Neural cell (in vitro differentiated cells): ENCODE results near the gene NRARP. TPM values are rescaled to one million over a fixed set of nuclear protein-coding genes. Genes with fewer than 3 reads are reported as not detected.

Source experiments
- H2AFZ ChIP-seq: fragments of 200-600, 300-800 bp; sonication (generic), shearing (Covaris generic); 2 replicates; pipeline ENCODE4 v1.6.0; 2014; ENCODE audit warnings: low read depth, mild to moderate bottlenecking, antibody characterized with exemption, low read length, moderate library complexity
- H3F3A ChIP-seq: fragments of 200-600 bp; shearing (Covaris generic); 2 replicates; pipeline ENCODE4 v1.6.1; 2016; ENCODE audit warnings: mild to moderate bottlenecking, moderate library complexity, mixed read lengths, antibody characterized with exemption, low read length; ENCODE audit not compliant: insufficient read depth, poor library complexity, severe bottlenecking
- H3K27ac ChIP-seq: fragments of 200-600, 300-800 bp; sonication (generic), shearing (Covaris generic); 2 replicates; pipeline ENCODE4 v1.5.1; 2014; ENCODE audit warnings: mild to moderate bottlenecking, low read length, moderate library complexity
- H3K27me3 ChIP-seq: fragments of 300-800, 200-600 bp; sonication (generic), shearing (Covaris generic); 2 replicates; pipeline ENCODE4 v1.6.0; 2014; ENCODE audit warnings: mild to moderate bottlenecking, low read depth, low read length, moderate library complexity; ENCODE audit not compliant: insufficient read depth
- H3K36me3 ChIP-seq: fragments of 300-800, 200-600 bp; sonication (generic), shearing (Covaris generic); 2 replicates; pipeline ENCODE4 v1.5.1; 2014; ENCODE audit warnings: mild to moderate bottlenecking, antibody characterized with exemption, low read length, moderate library complexity; ENCODE audit not compliant: insufficient read depth
- H3K4me2 ChIP-seq: fragments of 300-800, 200-600 bp; sonication (generic), shearing (Covaris generic); 2 replicates; pipeline ENCODE4 v1.6.0; 2014; ENCODE audit warnings: mild to moderate bottlenecking, low read length
- H3K4me3 ChIP-seq: fragments of 300-800, 200-600 bp; sonication (generic), shearing (Covaris generic); 2 replicates; pipeline ENCODE4 v1.5.1; 2014; ENCODE audit warnings: mild to moderate bottlenecking, low read length, moderate library complexity
- H3K79me2 ChIP-seq: fragments of 200-600 bp; shearing (Covaris generic); replicated peaks from 2 replicates; pipeline ENCODE4 v1.6.0; 2014; ENCODE audit warnings: mild to moderate bottlenecking, low read length, moderate library complexity; ENCODE audit not compliant: insufficient read depth
- H3K9ac ChIP-seq: fragments of 300-800, 200-600 bp; sonication (generic), shearing (Covaris generic); 2 replicates; pipeline ENCODE4 v1.6.1; 2016; ENCODE audit warnings: mild to moderate bottlenecking, low read length, mixed read lengths
- H3K9me2 ChIP-seq: fragments of 200-600 bp; shearing (Covaris generic); 2 replicates; pipeline ENCODE4 v1.6.1; 2016; ENCODE audit warnings: mild to moderate bottlenecking, low read length, mixed read lengths; ENCODE audit not compliant: insufficient read depth
- H3K9me3 ChIP-seq: fragments of 200-600, 300-800 bp; sonication (generic), shearing (Covaris generic); 2 replicates; pipeline ENCODE4 v1.6.1; 2016; ENCODE audit warnings: mild to moderate bottlenecking, mixed run types, low read length, moderate library complexity, mixed read lengths
- H4K20me1 ChIP-seq: fragments of 200-600 bp; shearing (Covaris generic); 2 replicates; pipeline ENCODE4 v1.6.1; 2016; ENCODE audit warnings: mild to moderate bottlenecking, mixed run types; ENCODE audit not compliant: insufficient read depth
- EP300 ChIP-seq: fragments of 450-650 bp; conservative IDR thresholded peaks from 2 replicates; pipeline ENCODE4 v1.6.1; 2014; ENCODE audit warnings: antibody characterized with exemption, mild to moderate bottlenecking, moderate library complexity; ENCODE audit not compliant: poor library complexity, severe bottlenecking
- EZH2 ChIP-seq: fragments of 200-600, 300-800 bp; shearing (Covaris generic), sonication (generic); IDR thresholded peaks from 2 replicates; pipeline ENCODE4 v1.6.1; 2014; ENCODE audit warnings: antibody characterized with exemption, low read length, borderline replicate concordance, mild to moderate bottlenecking; ENCODE audit not compliant: insufficient read depth, poor library complexity, severe bottlenecking
- MXI1 ChIP-seq: fragments of 450-650 bp; conservative IDR thresholded peaks from 2 replicates; pipeline ENCODE4 v1.6.1; 2014; ENCODE audit warnings: antibody characterized with exemption, mild to moderate bottlenecking; ENCODE audit not compliant: poor library complexity, severe bottlenecking
- POLR2AphosphoS5 ChIP-seq: IDR thresholded peaks from 2 replicates; pipeline ENCODE4 v1.6.1; 2012
- RAD21 ChIP-seq: fragments of 450-650 bp; conservative IDR thresholded peaks from 2 replicates; pipeline ENCODE4 v1.6.1; 2014; ENCODE audit warnings: antibody characterized with exemption, mild to moderate bottlenecking, moderate library complexity
- SMC3 ChIP-seq: fragments of 450-650 bp; conservative IDR thresholded peaks from 2 replicates; pipeline ENCODE4 v1.6.1; 2014; ENCODE audit warnings: antibody characterized with exemption, mild to moderate bottlenecking, moderate library complexity; ENCODE audit not compliant: poor library complexity
- TAF1 ChIP-seq: IDR thresholded peaks from 2 replicates; pipeline ENCODE4 v1.6.1; 2012; ENCODE audit warnings: low read depth
- polyA plus RNA-seq: library from polyadenylated mRNA; depleted of rRNA; stranded (reverse); fragments of >200 nt; gene quantifications from 2 replicates; pipeline ENCODE4 v1.2.3, GENCODE V29; 2014
- TF ChIP-seq, protein P1 (sequence below): IDR thresholded peaks from 2 replicates; pipeline ENCODE4 v1.6.1; 2012; ENCODE audit warnings: borderline replicate concordance
- TF ChIP-seq, protein P2 (sequence below): fragments of 450-650 bp; IDR thresholded peaks from 2 replicates; pipeline ENCODE4 v1.5.1; 2014; ENCODE audit warnings: antibody characterized with exemption, mild to moderate bottlenecking, moderate library complexity; ENCODE audit not compliant: poor library complexity, severe bottlenecking

The NRARP gene
- polyA plus RNA-seq, 1 donor from 2014 or later = 2.3 TPM

DNA sequence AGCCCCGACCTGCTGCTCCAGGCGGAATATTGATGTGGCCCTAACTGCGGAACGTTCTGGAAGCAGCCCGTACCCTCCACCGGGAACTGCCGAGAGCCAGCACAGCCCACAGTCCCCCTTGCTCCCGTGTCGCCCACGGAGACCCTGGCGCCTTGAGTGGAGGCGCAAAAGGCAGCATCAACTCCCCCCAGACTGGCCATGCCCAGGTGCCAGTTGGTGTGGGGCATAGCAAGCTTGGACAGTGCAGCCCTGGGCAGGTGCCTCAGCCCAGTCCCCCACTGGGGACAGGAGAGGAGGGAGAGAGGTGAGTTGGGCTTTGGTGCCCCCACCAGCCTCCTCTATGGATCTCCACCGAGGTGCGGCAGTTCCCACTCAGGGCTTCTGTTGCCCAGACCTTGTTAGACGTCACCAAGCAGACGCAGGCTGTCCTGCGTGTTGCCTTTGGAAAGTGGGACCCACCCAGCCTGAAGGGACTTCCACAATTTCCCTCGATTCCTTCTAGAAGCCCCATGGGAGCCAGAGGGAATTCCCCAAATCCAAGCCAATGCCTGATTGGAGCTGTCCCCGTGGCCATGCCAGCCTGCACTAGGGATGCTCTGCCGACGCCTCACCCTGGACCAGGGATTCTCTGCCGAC is 19.8 kb upstream of the NRARP start:
- no peaks in the 10 kb centered on the region for H3F3A ChIP-seq
- TF ChIP-seq SMC3 (no peak), MXI1 (no peak), TAF1 (no peak), POLR2AphosphoS5 (no peak), EP300 (no peak), RAD21 (no peak), EZH2 (no peak)
- TF ChIP-seq, protein P1, sequence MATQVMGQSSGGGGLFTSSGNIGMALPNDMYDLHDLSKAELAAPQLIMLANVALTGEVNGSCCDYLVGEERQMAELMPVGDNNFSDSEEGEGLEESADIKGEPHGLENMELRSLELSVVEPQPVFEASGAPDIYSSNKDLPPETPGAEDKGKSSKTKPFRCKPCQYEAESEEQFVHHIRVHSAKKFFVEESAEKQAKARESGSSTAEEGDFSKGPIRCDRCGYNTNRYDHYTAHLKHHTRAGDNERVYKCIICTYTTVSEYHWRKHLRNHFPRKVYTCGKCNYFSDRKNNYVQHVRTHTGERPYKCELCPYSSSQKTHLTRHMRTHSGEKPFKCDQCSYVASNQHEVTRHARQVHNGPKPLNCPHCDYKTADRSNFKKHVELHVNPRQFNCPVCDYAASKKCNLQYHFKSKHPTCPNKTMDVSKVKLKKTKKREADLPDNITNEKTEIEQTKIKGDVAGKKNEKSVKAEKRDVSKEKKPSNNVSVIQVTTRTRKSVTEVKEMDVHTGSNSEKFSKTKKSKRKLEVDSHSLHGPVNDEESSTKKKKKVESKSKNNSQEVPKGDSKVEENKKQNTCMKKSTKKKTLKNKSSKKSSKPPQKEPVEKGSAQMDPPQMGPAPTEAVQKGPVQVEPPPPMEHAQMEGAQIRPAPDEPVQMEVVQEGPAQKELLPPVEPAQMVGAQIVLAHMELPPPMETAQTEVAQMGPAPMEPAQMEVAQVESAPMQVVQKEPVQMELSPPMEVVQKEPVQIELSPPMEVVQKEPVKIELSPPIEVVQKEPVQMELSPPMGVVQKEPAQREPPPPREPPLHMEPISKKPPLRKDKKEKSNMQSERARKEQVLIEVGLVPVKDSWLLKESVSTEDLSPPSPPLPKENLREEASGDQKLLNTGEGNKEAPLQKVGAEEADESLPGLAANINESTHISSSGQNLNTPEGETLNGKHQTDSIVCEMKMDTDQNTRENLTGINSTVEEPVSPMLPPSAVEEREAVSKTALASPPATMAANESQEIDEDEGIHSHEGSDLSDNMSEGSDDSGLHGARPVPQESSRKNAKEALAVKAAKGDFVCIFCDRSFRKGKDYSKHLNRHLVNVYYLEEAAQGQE = no peak
- TF ChIP-seq, protein P2, sequence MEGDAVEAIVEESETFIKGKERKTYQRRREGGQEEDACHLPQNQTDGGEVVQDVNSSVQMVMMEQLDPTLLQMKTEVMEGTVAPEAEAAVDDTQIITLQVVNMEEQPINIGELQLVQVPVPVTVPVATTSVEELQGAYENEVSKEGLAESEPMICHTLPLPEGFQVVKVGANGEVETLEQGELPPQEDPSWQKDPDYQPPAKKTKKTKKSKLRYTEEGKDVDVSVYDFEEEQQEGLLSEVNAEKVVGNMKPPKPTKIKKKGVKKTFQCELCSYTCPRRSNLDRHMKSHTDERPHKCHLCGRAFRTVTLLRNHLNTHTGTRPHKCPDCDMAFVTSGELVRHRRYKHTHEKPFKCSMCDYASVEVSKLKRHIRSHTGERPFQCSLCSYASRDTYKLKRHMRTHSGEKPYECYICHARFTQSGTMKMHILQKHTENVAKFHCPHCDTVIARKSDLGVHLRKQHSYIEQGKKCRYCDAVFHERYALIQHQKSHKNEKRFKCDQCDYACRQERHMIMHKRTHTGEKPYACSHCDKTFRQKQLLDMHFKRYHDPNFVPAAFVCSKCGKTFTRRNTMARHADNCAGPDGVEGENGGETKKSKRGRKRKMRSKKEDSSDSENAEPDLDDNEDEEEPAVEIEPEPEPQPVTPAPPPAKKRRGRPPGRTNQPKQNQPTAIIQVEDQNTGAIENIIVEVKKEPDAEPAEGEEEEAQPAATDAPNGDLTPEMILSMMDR = no peak

DNA sequence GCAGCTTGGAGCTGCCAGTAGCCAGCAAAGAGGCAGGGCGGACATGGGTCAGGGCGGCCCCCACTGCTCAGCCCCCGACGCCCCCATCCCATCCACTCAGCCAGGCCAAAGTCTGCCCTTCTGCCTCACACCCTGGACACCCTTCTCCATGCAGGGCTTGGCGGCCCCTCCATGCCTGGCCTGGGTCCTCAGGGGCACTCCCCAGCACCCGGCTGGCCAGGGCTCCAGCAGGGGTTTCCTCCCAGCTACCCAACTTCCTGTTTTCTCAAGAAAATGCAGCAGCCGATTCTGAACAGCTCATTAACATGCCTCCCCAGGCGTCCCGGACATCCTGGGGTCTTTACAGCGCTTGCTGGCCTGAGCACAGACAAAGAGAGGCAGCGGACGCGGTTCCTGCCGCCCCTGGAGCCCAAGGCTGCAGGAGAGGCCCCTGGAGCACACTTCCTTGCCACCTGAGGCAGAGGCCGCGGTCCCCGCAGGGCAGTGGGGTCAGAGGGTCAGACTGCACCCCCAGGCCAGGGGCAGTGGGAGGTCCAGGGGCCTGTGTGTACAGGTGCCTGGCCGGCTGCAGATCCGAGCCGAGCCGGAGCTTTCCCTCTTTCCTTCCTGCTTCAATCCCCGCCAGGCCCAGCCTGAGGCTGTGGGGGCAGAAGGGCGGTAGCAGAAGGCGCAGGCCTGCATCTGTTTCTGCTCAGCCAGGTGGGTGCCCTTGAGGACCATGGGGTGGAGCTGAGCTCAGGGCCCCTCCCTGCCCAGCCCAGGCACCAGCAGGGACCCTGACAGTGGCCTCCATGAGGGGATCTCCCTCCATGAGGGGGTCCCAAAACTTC is 18.7 kb upstream of the NRARP start:
- Histone ChIP-seq H2AFZ (no peak overlapping the region), H3K9me2 (no peaks in the 10 kb centered on the region), H3F3A (no peaks in the 10 kb centered on the region), H3K36me3 (no peaks in the 10 kb centered on the region), H3K9me3 (no peaks in the 10 kb centered on the region), H3K79me2 (no peaks in the 10 kb centered on the region), H3K4me2 (no peak overlapping the region), H3K9ac (no peak overlapping the region), H3K4me3 (no peak overlapping the region), H3K27ac (no peak overlapping the region), H3K27me3 (no peaks in the 10 kb centered on the region), H4K20me1 (no peaks in the 10 kb centered on the region)
- no peak for TF ChIP-seq MXI1
- TF ChIP-seq EP300 = no peak
- no peak for TF ChIP-seq TAF1
- TF ChIP-seq, protein P2 = no peak
- no peak for TF ChIP-seq SMC3
- TF ChIP-seq, protein P1 = no peak

More for the DNA sequence above, 19.8 kb upstream of the NRARP start:
- no peaks in the 10 kb centered on the region for H3K27me3 ChIP-seq
- H3K36me3 ChIP-seq = no peaks in the 10 kb centered on the region
- H3K27ac ChIP-seq = no peak overlapping the region
- no peaks in the 10 kb centered on the region for H4K20me1 ChIP-seq
- no peaks in the 10 kb centered on the region for H3K9me3 ChIP-seq
- no peak overlapping the region for H3K9ac ChIP-seq
- H3K4me2 ChIP-seq = no peak overlapping the region
- H3K9me2 ChIP-seq = no peaks in the 10 kb centered on the region
- no peak overlapping the region for H2AFZ ChIP-seq
- H3K79me2 ChIP-seq = no peaks in the 10 kb centered on the region
- no peak overlapping the region for H3K4me3 ChIP-seq
